HCT116 (cell line): ENCODE data around the gene CAPZA2. TPM values are rescaled to one million over a fixed set of nuclear protein-coding genes. Genes with fewer than 3 reads are reported as not detected.
"Not testable (repeated sequence)": the region's sequence is repeated elsewhere in the genome, so short reads cannot be mapped to it uniquely, and the experiment has no call there.

Source experiments
- ATAC-seq: fragments of 200-7000 bp; cut with Tn5 transposase; 2 replicates; pipeline ENCODE4 v1.9.1; 2020; ENCODE audit warnings: mild to moderate bottlenecking, moderate library complexity
- BruUV-seq: library from RNA; stranded (reverse); fragments of 400-500 nt; replicated peaks from 2 replicates; lab custom pipeline; 2021; lab: Mats Ljungman, UMichigan
- CTCF ChIA-PET: fragments of 300-600 bp; sonication (Branson Sonifier 250); formaldehyde crosslinking; loops from one replicate; lab custom pipeline; 2021; ENCODE audit warnings: antibody characterized with exemption; lab: Charles Lee
- POLR2A ChIA-PET: fragments of 300-600, 350-600 bp; sonication (Branson Sonifier 250); formaldehyde crosslinking; loops from one replicate; lab custom pipeline; 2021; ENCODE audit warnings: antibody characterized with exemption; lab: Charles Lee
- RAD21 ChIA-PET, 2 experiments: fragments of 300-600 bp; sonication (Branson Sonifier 250); formaldehyde crosslinking; loops; one replicate each; lab custom pipeline; 2023; ENCODE audit warnings: low total read pairs in 2 of 2; ENCODE audit not compliant: uncharacterized antibody in 2 of 2, unreplicated experiment in 2 of 2, low non-redundant PET in 1 of 2; lab: Charles Lee
- DNase-seq: peaks from one replicate; pipeline ENCODE4 v3.0.0-alpha.2; 2010; ENCODE audit warnings: low read depth, low spot score
- H2AFZ ChIP-seq: fragments of 200-600 bp; shearing (Covaris generic), sonication (generic); 2 replicates; pipeline ENCODE4 v1.6.1; 2017; ENCODE audit warnings: low read depth, mixed run types, mixed read lengths, antibody characterized with exemption, low read length; ENCODE audit not compliant: poor library complexity, severe bottlenecking
- H3K27ac ChIP-seq: 2 replicates; pipeline ENCODE4 v1.5.1; 2012; ENCODE audit warnings: low read depth, low read length
- H3K27me3 ChIP-seq: fragments of 200-600 bp; sonication (generic); 2 replicates; pipeline ENCODE4 v1.6.1; 2016; ENCODE audit warnings: mixed run types, low read length, mixed read lengths; ENCODE audit not compliant: insufficient read depth
- H3K36me3 ChIP-seq, 2 experiments: fragments of 200-500 bp in 1 of 2; fragments of 200-600 bp in 1 of 2; sonication (Bioruptor generic) in 1 of 2; sonication (generic) in 1 of 2; 2 replicates each; pipeline versions ENCODE4 v1.5.1 to v1.6.1; 2014 to 2016; ENCODE audit warnings: low read length in 2 of 2, inconsistent platforms in 1 of 2, mixed read lengths in 1 of 2, mixed run types in 1 of 2; ENCODE audit not compliant: insufficient read depth in 2 of 2, control insufficient read depth in 1 of 2
- H3K4me1 ChIP-seq, 2 experiments: fragments of 200-600 bp in 1 of 2; sonication (generic) in 1 of 2; 2 replicates each; pipeline versions ENCODE4 v1.5.1 to v1.6.1; 2012 to 2017; ENCODE audit warnings: low read length in 2 of 2, inconsistent platforms in 1 of 2, mild to moderate bottlenecking in 1 of 2, mixed read lengths in 1 of 2, mixed run types in 1 of 2, moderate library complexity in 1 of 2; ENCODE audit not compliant: insufficient read depth in 2 of 2, control insufficient read depth in 1 of 2
- H3K4me2 ChIP-seq: fragments of 200-600 bp; sonication (generic); 2 replicates; pipeline ENCODE4 v1.6.1; 2017; ENCODE audit warnings: mixed run types, low read length, mixed read lengths
- H3K4me3 ChIP-seq, 2 experiments: fragments of 200-600 bp in 1 of 2; sonication (generic) in 1 of 2; replicated peaks in 1 of 2; 2 replicates each; pipeline ENCODE4 v1.5.1; 2011 to 2016; ENCODE audit warnings: low read length in 2 of 2, control low read depth in 1 of 2, low read depth in 1 of 2, mild to moderate bottlenecking in 1 of 2, mixed read lengths in 1 of 2, mixed run types in 1 of 2
- H3K79me2 ChIP-seq: fragments of 200-600 bp; sonication (generic); 2 replicates; pipeline ENCODE4 v1.6.1; 2017; ENCODE audit warnings: mild to moderate bottlenecking, mixed run types, low read length, moderate library complexity, mixed read lengths; ENCODE audit not compliant: insufficient read depth
- H3K9ac ChIP-seq: fragments of 200-600 bp; sonication (generic); 2 replicates; pipeline ENCODE4 v1.6.1; 2016; ENCODE audit warnings: low read length, mixed read lengths
- H3K9me2 ChIP-seq: fragments of 200-600 bp; sonication (generic), shearing (Covaris generic); 2 replicates; pipeline ENCODE4 v1.6.1; 2017; ENCODE audit warnings: mixed run types, mild to moderate bottlenecking, moderate library complexity; ENCODE audit not compliant: insufficient read depth
- H3K9me3 ChIP-seq, 2 experiments: fragments of 200-500 bp in 1 of 2; fragments of 200-600 bp in 1 of 2; sonication (Bioruptor generic) in 1 of 2; sonication (generic) in 1 of 2; 2 replicates each; pipeline ENCODE4 v1.6.1; 2014 to 2017; ENCODE audit warnings: low read length in 2 of 2, mixed read lengths in 2 of 2, inconsistent platforms in 1 of 2, low read depth in 1 of 2, mild to moderate bottlenecking in 1 of 2, mixed run types in 1 of 2, moderate library complexity in 1 of 2; ENCODE audit not compliant: control insufficient read depth in 1 of 2, insufficient read depth in 1 of 2
- H4K20me1 ChIP-seq: fragments of 200-600 bp; sonication (generic), shearing (Covaris generic); 2 replicates; pipeline ENCODE4 v1.6.1; 2017; ENCODE audit warnings: mixed run types, mild to moderate bottlenecking, moderate library complexity; ENCODE audit not compliant: insufficient read depth
- ATF3 ChIP-seq: IDR thresholded peaks from 2 replicates; pipeline ENCODE4 v1.6.1; 2012
- CTCF ChIP-seq, 3 experiments: fragments of 200-600 bp in 1 of 3; sonication (generic) in 1 of 3; IDR thresholded peaks in 2 of 3; conservative IDR thresholded peaks in 1 of 3; 2 replicates each; pipeline ENCODE4 v1.5.1; 2012 to 2017; ENCODE audit warnings: low read depth in 2 of 3, low read length in 2 of 3, antibody characterized with exemption in 1 of 3, borderline replicate concordance in 1 of 3, control low read depth in 1 of 3, mild to moderate bottlenecking in 1 of 3, mixed read lengths in 1 of 3, mixed run types in 1 of 3, moderate library complexity in 1 of 3; ENCODE audit not compliant: insufficient read depth in 1 of 3
- EGR1 ChIP-seq: IDR thresholded peaks from 2 replicates; pipeline ENCODE4 v1.6.1; 2012; ENCODE audit warnings: low read depth
- EZH2 ChIP-seq: fragments of 200-600 bp; sonication (generic); IDR thresholded peaks from 2 replicates; pipeline ENCODE4 v1.6.1; 2017; ENCODE audit warnings: antibody characterized with exemption, mixed run types
- EZH2phosphoT487 ChIP-seq: fragments of 200-600 bp; IDR thresholded peaks from 2 replicates; pipeline ENCODE4 v1.6.1; 2018; ENCODE audit warnings: antibody characterized with exemption, borderline replicate concordance
- FOSL1 ChIP-seq: IDR thresholded peaks from 2 replicates; pipeline ENCODE4 v1.6.1; 2012; ENCODE audit warnings: low read depth
- POLR2AphosphoS5 ChIP-seq: IDR thresholded peaks from 2 replicates; pipeline ENCODE4 v1.6.1; 2011; ENCODE audit warnings: mild to moderate bottlenecking, low read depth, low read length, moderate library complexity
- SIN3A ChIP-seq: IDR thresholded peaks from 2 replicates; pipeline ENCODE4 v1.6.1; 2012; ENCODE audit warnings: low read depth
- SP1 ChIP-seq: IDR thresholded peaks from 2 replicates; pipeline ENCODE4 v1.6.1; 2012; ENCODE audit warnings: low read depth
- TCF7L2 ChIP-seq: IDR thresholded peaks from 2 replicates; pipeline ENCODE4 v1.7.0; 2011; ENCODE audit warnings: borderline replicate concordance, inconsistent platforms; ENCODE audit not compliant: insufficient read depth, insufficient read length; ENCODE audit errors: extremely low read depth
- ZFX ChIP-seq: fragments of 450-650 bp; IDR thresholded peaks from 2 replicates; pipeline ENCODE4 v1.6.1; 2017
- intact Hi-C: fragments of 100-400 bp; cut with micrococcal nuclease; formaldehyde crosslinking; loops from 2 replicates; pipeline ENCODE4 v1.10.0; 2022
- total RNA-seq: library from RNA; stranded (reverse); gene quantifications from one replicate; pipeline ENCODE4 v1.2.1, GENCODE V29; 2021; ENCODE audit not compliant: unreplicated experiment
- TF ChIP-seq, protein P1 (sequence below): IDR thresholded peaks from 2 replicates; pipeline ENCODE4 v1.6.1; 2012

The CAPZA2 gene
- total RNA-seq, 1 experiment from 2014 or later: 135 TPM

- BruUV-seq, DNase-seq, H3K4me3 ChIP-seq, H3K4me2 ChIP-seq, H3K9me3 ChIP-seq, RAD21 ChIA-PET, H3K36me3 ChIP-seq, H3K9ac ChIP-seq, H4K20me1 ChIP-seq, ATAC-seq, POLR2A ChIA-PET, H3K27me3 ChIP-seq, intact Hi-C loops, H3K27ac ChIP-seq, H2AFZ ChIP-seq, H3K9me2 ChIP-seq, H3K79me2 ChIP-seq: not testable (repeated sequence)
- peaks cover 18 to 27% of the 10 kb centered on the region in 2 experiments for H3K4me1 ChIP-seq
- CTCF ChIA-PET: interaction anchor here (1.2 kb wide), 1 partner anchor 10 kb away, joined by 3 read pairs; no protein-coding TSS in a partner anchor
These were observed 49.0 kb upstream of the CAPZA2 start for GRCh38 chr7:116813371-116813770.

DNA sequence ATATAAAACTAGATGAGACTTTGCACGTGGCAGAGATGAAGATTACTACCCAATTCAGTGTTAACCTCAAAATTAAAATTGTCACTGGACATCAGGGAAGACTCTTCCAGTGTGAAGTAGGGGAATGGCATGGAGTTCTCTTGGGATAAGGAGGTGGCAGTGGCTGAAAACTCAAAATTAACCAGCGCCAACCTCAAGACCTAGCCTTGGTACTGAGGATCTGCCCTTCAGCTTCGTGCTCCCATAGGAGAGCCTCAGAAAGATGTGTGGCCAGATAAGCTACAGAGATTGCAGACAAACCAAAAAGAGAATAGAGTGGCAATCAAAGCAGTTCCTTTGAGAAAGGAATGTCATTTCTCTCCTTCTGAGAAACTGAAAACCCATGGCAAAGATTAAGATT, 47.3 kb upstream of the CAPZA2 start:
- BruUV-seq: no TSS peak
- POLR2A ChIA-PET: no interaction called here
- RAD21 ChIA-PET: no interaction called here
- intact Hi-C loops: no loop called here
- peaks cover 10 to 13% of the 10 kb centered on the region in 2 experiments for H3K4me1 ChIP-seq
- DNase-seq (no peak), ATAC-seq (no peak)
- TF ChIP-seq FOSL1: no peak
- TF ChIP-seq EGR1: no peak
- TF ChIP-seq, protein P1, sequence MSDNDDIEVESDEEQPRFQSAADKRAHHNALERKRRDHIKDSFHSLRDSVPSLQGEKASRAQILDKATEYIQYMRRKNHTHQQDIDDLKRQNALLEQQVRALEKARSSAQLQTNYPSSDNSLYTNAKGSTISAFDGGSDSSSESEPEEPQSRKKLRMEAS: no peak
- TF ChIP-seq SIN3A: no peak
- no peak for TF ChIP-seq CTCF (IDR thresholded peaks at IDR 0.05 in 2 of 3, conservative IDR thresholded peaks at IDR 0.05 in 1 of 3; ENCODE audit: borderline replicate concordance in 1 of 3, insufficient read depth in 1 of 3, low read depth in 2 of 3, low read length in 2 of 3)
- TF ChIP-seq TCF7L2: no peak
- no peak for TF ChIP-seq ATF3
- TF ChIP-seq EZH2: no peak
- no peak for TF ChIP-seq SP1
- TF ChIP-seq POLR2AphosphoS5: no peak
- TF ChIP-seq ZFX: no peak
- TF ChIP-seq EZH2phosphoT487: no peak
- H2AFZ ChIP-seq: no peak overlapping the region
- H3K27ac ChIP-seq: no peak overlapping the region
- no peaks in the 10 kb centered on the region for H3K36me3 ChIP-seq
- no peaks in the 10 kb centered on the region for H3K9me2 ChIP-seq
- H3K4me2 ChIP-seq: no peak overlapping the region
- CTCF ChIA-PET: no interaction called here
- no peaks in the 10 kb centered on the region for H3K27me3 ChIP-seq
- no peaks in the 10 kb centered on the region for H4K20me1 ChIP-seq
- H3K9ac ChIP-seq: no peak overlapping the region
- H3K9me3 ChIP-seq: no peaks in the 10 kb centered on the region
- no peak overlapping the region for H3K4me3 ChIP-seq
- no peaks in the 10 kb centered on the region for H3K79me2 ChIP-seq
